ENCODE results near the gene PRSS57. TPM values are rescaled to one million over a fixed set of nuclear protein-coding genes. Genes with fewer than 3 reads are reported as not detected.
A peak's percentile ranks its signal among the peaks of the same experiment; 100 is the strongest.

The PRSS57 gene
- total and polyA plus RNA-seq, 7 experiments from 2014 or later: 0.27 to 2.1 TPM; not detected in 5

DNA sequence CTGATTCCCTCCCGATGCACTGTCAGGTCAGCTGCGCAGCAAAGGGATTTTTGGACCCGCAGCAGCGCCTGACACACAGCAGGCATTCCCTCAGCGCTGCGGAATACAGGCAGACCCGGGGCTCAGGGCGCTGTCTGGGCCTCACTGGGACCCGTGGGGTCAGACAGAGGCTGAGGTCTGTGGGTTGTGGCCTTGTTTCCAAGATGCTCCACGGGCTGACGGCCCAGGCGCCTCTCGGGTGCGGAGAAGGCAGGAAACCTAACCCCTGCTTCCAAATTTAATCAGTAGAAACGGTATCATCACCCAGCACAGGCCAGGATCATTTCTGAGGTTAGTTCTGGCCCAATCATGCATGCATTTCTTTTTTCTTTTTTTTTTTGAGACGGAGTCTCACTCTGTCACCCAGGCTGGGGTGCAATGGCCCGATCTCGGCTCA lies 31.6 kb downstream of the PRSS57 start:
- peaks cover 0 to 7% (median 0%) of the 10 kb centered on the region in 5 donors for H3K27me3 Mint-ChIP-seq
- H3K4me1 ChIP-seq (ENCODE audit: control insufficient read depth in 2 of 2, insufficient read depth in 2 of 2, low read length in 2 of 2): peaks cover 21 to 24% of the 10 kb centered on the region in 2 donors
- peaks cover 0 to 22% (median 0%) of the 10 kb centered on the region in 3 experiments for H3K36me3 ChIP-seq (ENCODE audit: control insufficient read depth in 2 of 3, insufficient read depth in 3 of 3, low read length in 3 of 3)
- peak overlapping the region; percentile 90 for H3K27ac ChIP-seq (ENCODE audit: low read depth, low read length)
- ATAC-seq: no peak
- H3K4me1 Mint-ChIP-seq: peaks cover 19 to 37% (median 30%) of the 10 kb centered on the region in 7 donors
- H3K27ac Mint-ChIP-seq: peak overlapping the region; percentile 82 to 93 (median 87)
- no peaks in the 10 kb centered on the region for H3K9me3 ChIP-seq (ENCODE audit: control insufficient read depth in 2 of 3, low read length in 3 of 3)
- H3K9me3 Mint-ChIP-seq: peaks cover 0 to 3% (median 0%) of the 10 kb centered on the region in 11 donors
- ChIA-PET CTCF (interaction anchor here (0.8 to 1.3 kb wide), 3 partner anchors 70 to 200 kb away, joined by 3 to 7 read pairs (median 4); no protein-coding TSS in a partner anchor), POLR2A (interaction anchor here (1.0 to 1.8 kb wide), 7 partner anchors 15 to 605 kb away, joined by 3 to 11 read pairs (median 5); partner anchors contain the start of genes CDC34, CIRBP and POLRMT)
- intact Hi-C loops (cut with micrococcal nuclease): loop anchor here (1.0 to 10.0 kb wide), 9 partner anchors 17 to 741 kb away; partner anchors contain the start of genes BSG (in 2 of the 2), PTBP1 (in 2 of the 2), ATP5F1D (in 1 of the 2) and CDC34 (in 1 of the 2)
- DNase-seq: no peak
- peak overlapping the region; percentile 53 for H3K4me3 ChIP-seq (ENCODE audit: low read length)
- no peaks in the 10 kb centered on the region for H3K27me3 ChIP-seq (ENCODE audit: control insufficient read depth in 2 of 2, insufficient read depth in 2 of 2, low read length in 2 of 2)
- H3K36me3 Mint-ChIP-seq: peaks cover 0 to 5% (median 0%) of the 10 kb centered on the region in 5 donors
- peak overlapping the region; percentile 75 to 95 (median 81) for H3K4me3 Mint-ChIP-seq

GRCh38 chr19:662962-663681 lies 32.1 kb downstream of the PRSS57 start, which contains the start of gene RNF126:
TSS of gene RNF126 (minus strand) at chr19:663214. CDS start at chr19:663121, 93 bp downstream.
- Mint-ChIP-seq H3K9me3 (peaks cover 0 to 3% (median 0%) of the 10 kb centered on the region in 11 donors), H3K27me3 (peaks cover 0 to 2% (median 0%) of the 10 kb centered on the region in 5 donors), H3K4me3 (peak within 1 kb of the TSS; percentile 95 to 99 (median 98)), H3K36me3 (peaks cover 0 to 5% (median 0%) of the 10 kb centered on the region in 5 donors), H3K4me1 (peaks cover 20 to 40% (median 32%) of the 10 kb centered on the region in 7 donors), H3K27ac (peak within 1 kb of the TSS; percentile 93 to 98 (median 97))
- CTCF ChIA-PET: interaction anchor here (0.8 to 1.3 kb wide), 3 partner anchors 71 to 200 kb away, joined by 3 to 7 read pairs (median 4); no protein-coding TSS in a partner anchor
- DNase-seq: peak; percentile 83 to 92 (median 88)
- Histone ChIP-seq H3K36me3 (ENCODE audit: control insufficient read depth in 2 of 3, insufficient read depth in 3 of 3, low read length in 3 of 3) (peaks cover 0 to 28% (median 0%) of the 10 kb centered on the region in 3 experiments), H3K9me3 (ENCODE audit: control insufficient read depth in 2 of 3, low read length in 3 of 3) (no peaks in the 10 kb centered on the region), H3K4me3 (ENCODE audit: low read length) (peak within 1 kb of the TSS; percentile 92), H3K27me3 (ENCODE audit: control insufficient read depth in 2 of 2, insufficient read depth in 2 of 2, low read length in 2 of 2) (no peaks in the 10 kb centered on the region), H3K4me1 (ENCODE audit: control insufficient read depth in 2 of 2, insufficient read depth in 2 of 2, low read length in 2 of 2) (peaks cover 27 to 30% of the 10 kb centered on the region in 2 donors), H3K27ac (ENCODE audit: low read depth, low read length) (peak within 1 kb of the TSS; percentile 96)
- POLR2A ChIA-PET: interaction anchor here (0.6 to 1.8 kb wide), 9 partner anchors 16 to 606 kb away, joined by 3 to 11 read pairs (median 5); partner anchors contain the start of genes CDC34, CIRBP and POLRMT
- ATAC-seq: peak; percentile 78
- intact Hi-C loops (cut with micrococcal nuclease): loop anchor here (1.0 to 10.0 kb wide), 9 partner anchors 17 to 742 kb away; partner anchors contain the start of genes BSG (in 2 of the 2), PTBP1 (in 2 of the 2), ATP5F1D (in 1 of the 2) and CDC34 (in 1 of the 2)

DNA sequence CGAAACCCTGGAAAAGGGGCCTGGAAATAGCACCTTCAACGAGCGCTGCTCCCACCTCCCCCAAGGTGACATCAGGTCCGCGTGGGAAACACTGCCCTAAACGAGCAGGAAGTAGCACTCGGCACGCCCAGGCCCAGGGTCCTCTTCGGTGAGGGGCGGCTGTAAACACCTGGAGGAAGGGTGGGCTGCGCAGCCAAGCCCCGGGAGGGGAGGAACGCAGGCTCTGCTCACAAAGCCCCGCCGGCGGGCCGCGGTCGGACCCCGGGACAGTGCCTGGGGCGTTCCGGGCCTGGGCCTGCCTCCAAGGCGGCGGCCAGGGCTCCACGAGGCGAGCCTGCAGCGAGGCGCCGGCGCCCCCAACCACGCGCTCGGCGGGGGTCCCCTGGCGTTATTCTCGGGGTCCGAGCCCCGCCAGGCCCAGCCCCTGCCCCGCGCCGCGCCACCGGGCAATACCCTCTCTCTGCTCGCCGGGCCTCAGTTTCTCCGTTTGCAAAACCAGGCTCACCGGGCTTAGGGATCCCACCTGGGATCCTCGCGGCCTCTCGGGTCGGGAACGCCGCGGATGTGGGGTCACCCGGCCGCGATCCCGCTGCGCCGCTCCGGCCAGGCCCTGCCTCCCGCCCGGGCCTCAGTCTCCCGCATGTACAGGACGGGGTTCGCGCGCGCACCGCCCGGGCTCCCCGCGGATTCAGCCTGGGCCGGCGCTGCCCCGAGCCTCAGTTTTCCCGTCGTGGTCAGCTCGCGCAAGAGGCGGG lies 32.9 kb downstream of the PRSS57 start:
- Histone ChIP-seq H3K4me1 (ENCODE audit: control insufficient read depth in 2 of 2, insufficient read depth in 2 of 2, low read length in 2 of 2) (peaks cover 34 to 37% of the 10 kb centered on the region in 2 donors), H3K27ac (ENCODE audit: low read depth, low read length) (peak overlapping the region; percentile 96), H3K27me3 (ENCODE audit: control insufficient read depth in 2 of 2, insufficient read depth in 2 of 2, low read length in 2 of 2) (no peaks in the 10 kb centered on the region), H3K4me3 (ENCODE audit: low read length) (peak overlapping the region; percentile 92), H3K36me3 (ENCODE audit: control insufficient read depth in 2 of 3, insufficient read depth in 3 of 3, low read length in 3 of 3) (peaks cover 0 to 35% (median 0%) of the 10 kb centered on the region in 3 experiments), H3K9me3 (ENCODE audit: control insufficient read depth in 2 of 3, low read length in 3 of 3) (no peaks in the 10 kb centered on the region)
- ATAC-seq (peak; percentile 17), DNase-seq (peak in 8 of 9 donors; percentile 65 to 73 (median 70))
- H3K4me3 Mint-ChIP-seq: peak overlapping the region; percentile 95 to 99 (median 98)
- H3K27me3 Mint-ChIP-seq: no peaks in the 10 kb centered on the region
- ChIA-PET CTCF (interaction anchor here (0.8 to 1.2 kb wide), 2 partner anchors 72 to 201 kb away, joined by 4 to 7 read pairs; no protein-coding TSS in a partner anchor), POLR2A (interaction anchor here (0.6 to 1.8 kb wide), 9 partner anchors 16 to 607 kb away, joined by 3 to 11 read pairs (median 5); partner anchors contain the start of genes CDC34, CIRBP and POLRMT)
- intact Hi-C loops (cut with micrococcal nuclease): loop anchor here (5.0 to 10.0 kb wide), 5 partner anchors 90 to 742 kb away; partner anchors contain the start of genes ATP5F1D (in 1 of the 2), BSG (in 1 of the 2), DAZAP1 (in 1 of the 2) and GAMT (in 1 of the 2)
- peak overlapping the region; percentile 93 to 98 (median 97) for H3K27ac Mint-ChIP-seq
- H3K9me3 Mint-ChIP-seq: peaks cover 0 to 3% (median 0%) of the 10 kb centered on the region in 11 donors
- peaks cover 21 to 45% (median 32%) of the 10 kb centered on the region in 7 donors for H3K4me1 Mint-ChIP-seq
- H3K36me3 Mint-ChIP-seq: peaks cover 0 to 5% (median 0%) of the 10 kb centered on the region in 5 donors

GRCh38 chr19:661427-662196 lies 33.6 kb downstream of the PRSS57 start:
- Mint-ChIP-seq H3K9me3 (peaks cover 0 to 3% (median 0%) of the 10 kb centered on the region in 11 donors), H3K27me3 (no peaks in the 10 kb centered on the region), H3K36me3 (peaks cover 0 to 5% (median 0%) of the 10 kb centered on the region in 5 donors), H3K4me1 (peaks cover 22 to 53% (median 32%) of the 10 kb centered on the region in 7 donors), H3K27ac (peak overlapping the region; percentile 93 to 98 (median 97)), H3K4me3 (peak overlapping the region; percentile 95 to 99 (median 98))
- peak in 8 of 9 donors; percentile 65 to 79 (median 70) for DNase-seq
- Histone ChIP-seq H3K27ac (ENCODE audit: low read depth, low read length) (peak overlapping the region; percentile 96), H3K27me3 (ENCODE audit: control insufficient read depth in 2 of 2, insufficient read depth in 2 of 2, low read length in 2 of 2) (no peaks in the 10 kb centered on the region), H3K4me1 (ENCODE audit: control insufficient read depth in 2 of 2, insufficient read depth in 2 of 2, low read length in 2 of 2) (peaks cover 38 to 45% of the 10 kb centered on the region in 2 donors), H3K36me3 (ENCODE audit: control insufficient read depth in 2 of 3, insufficient read depth in 3 of 3, low read length in 3 of 3) (peaks cover 0 to 43% (median 0%) of the 10 kb centered on the region in 3 experiments), H3K4me3 (ENCODE audit: low read length) (peak overlapping the region; percentile 92), H3K9me3 (ENCODE audit: control insufficient read depth in 2 of 3, low read length in 3 of 3) (no peaks in the 10 kb centered on the region)
- intact Hi-C loops (cut with micrococcal nuclease): loop anchor here (1.0 to 10.0 kb wide), 11 partner anchors 22 to 743 kb away; partner anchors contain the start of genes FGF22 (in 2 of the 2), POLRMT (in 2 of the 2), ATP5F1D (in 1 of the 2) and BSG (in 1 of the 2)
- ChIA-PET POLR2A (interaction anchor here (0.6 to 2.0 kb wide), 9 partner anchors 12 to 613 kb away, joined by 3 to 18 read pairs (median 3); partner anchors contain the start of genes FAM174C, POLRMT and TPGS1), CTCF (interaction anchor here (0.9 kb wide), 1 partner anchor 244 kb away, joined by 5 read pairs; no protein-coding TSS in a partner anchor)
- ATAC-seq: peak; percentile 46

All from naive thymus-derived CD4-positive, alpha-beta T cell (primary cell).